ENCODE results near the gene EPB41L5. TPM values are rescaled to one million over a fixed set of nuclear protein-coding genes. Genes with fewer than 3 reads are reported as not detected.
A peak's percentile ranks its signal among the peaks of the same experiment; 100 is the strongest.

Gene EPB41L5
- total RNA-seq, 2 donors from 2014 or later, result 44.9 to 51.0 TPM

DNA sequence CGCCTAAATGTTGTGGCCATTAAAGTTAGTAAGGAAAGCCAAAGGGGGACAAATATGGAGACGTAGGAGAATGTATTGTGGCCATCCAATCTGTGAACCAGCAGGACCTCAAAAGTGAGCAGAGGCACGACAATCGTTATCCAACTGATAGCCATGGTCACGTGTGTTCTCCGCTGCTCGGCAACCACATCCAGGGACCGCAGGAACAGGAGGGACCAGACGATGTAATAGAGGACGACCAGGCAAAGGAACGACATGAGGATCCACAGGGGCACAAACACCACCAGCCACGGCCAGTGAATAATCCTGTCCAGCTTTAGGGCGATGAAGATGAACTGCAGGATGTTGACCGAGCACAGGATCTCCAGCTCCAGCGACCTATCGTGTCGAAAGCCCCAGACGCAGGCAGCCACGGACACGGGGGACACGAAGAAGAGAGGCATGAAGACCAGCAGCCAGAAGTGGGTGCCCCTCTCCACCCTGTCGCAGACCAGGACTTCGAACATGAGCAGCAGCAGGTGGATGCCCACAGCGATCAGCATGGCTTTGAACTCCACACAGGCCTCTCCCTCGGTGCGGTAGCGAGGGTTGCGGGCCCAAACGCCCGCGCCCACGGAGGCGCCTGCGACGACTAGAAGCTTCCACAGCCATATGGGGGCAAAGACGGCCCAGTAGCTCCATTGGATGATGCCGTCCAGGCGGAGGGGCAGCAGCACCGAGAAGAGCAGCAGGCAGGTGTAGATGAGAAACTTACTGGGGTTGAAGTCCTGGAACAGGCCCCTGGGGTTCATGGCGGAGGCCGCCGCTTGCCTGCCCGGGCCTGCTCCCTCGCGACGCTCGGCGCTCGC is 209.5 kb downstream of the EPB41L5 start:
- Mint-ChIP-seq H3K27ac (peak overlapping the region; percentile 52), H3K27me3 (ENCODE audit: insufficient read depth) (peaks cover 32% of the 10 kb centered on the region), H3K36me3 (ENCODE audit: low read depth) (peaks cover 25% of the 10 kb centered on the region), H3K4me3 (peak overlapping the region; percentile 67), H3K9me3 (peaks cover 6% of the 10 kb centered on the region), H3K4me1 (peaks cover 30% of the 10 kb centered on the region)
- H3K9me3 ChIP-seq (ENCODE audit: control insufficient read depth, low read length), result peaks cover 7% of the 10 kb centered on the region
- peaks cover 6% of the 10 kb centered on the region for H3K4me1 ChIP-seq (ENCODE audit: control insufficient read depth, insufficient read depth, low read length)
- H3K27me3 ChIP-seq (ENCODE audit: control insufficient read depth, insufficient read depth, low read length, poor library complexity, severe bottlenecking), result peaks cover 17% of the 10 kb centered on the region
- no peak overlapping the region for H3K27ac ChIP-seq (ENCODE audit: low read depth, low read length)
- H3K4me3 ChIP-seq (ENCODE audit: low read length), result peak overlapping the region; percentile 76
- no peak for DNase-seq
- peaks cover 13% of the 10 kb centered on the region for H3K36me3 ChIP-seq (ENCODE audit: control insufficient read depth, insufficient read depth, low read length)
- no peak overlapping the region for H3K9ac ChIP-seq (ENCODE audit: extremely low read depth, low read length, poor library complexity, severe bottlenecking)
- 84 to 98% methylated on average over 35 to 49 of the region's 49 CpGs for WGBS, 2 experiments (ENCODE audit: insufficient coverage in 1 of 2, insufficient read length in 1 of 2)
- TF ChIP-seq CTCF (conservative IDR thresholded peaks at IDR 0.05), result no peak

DNA sequence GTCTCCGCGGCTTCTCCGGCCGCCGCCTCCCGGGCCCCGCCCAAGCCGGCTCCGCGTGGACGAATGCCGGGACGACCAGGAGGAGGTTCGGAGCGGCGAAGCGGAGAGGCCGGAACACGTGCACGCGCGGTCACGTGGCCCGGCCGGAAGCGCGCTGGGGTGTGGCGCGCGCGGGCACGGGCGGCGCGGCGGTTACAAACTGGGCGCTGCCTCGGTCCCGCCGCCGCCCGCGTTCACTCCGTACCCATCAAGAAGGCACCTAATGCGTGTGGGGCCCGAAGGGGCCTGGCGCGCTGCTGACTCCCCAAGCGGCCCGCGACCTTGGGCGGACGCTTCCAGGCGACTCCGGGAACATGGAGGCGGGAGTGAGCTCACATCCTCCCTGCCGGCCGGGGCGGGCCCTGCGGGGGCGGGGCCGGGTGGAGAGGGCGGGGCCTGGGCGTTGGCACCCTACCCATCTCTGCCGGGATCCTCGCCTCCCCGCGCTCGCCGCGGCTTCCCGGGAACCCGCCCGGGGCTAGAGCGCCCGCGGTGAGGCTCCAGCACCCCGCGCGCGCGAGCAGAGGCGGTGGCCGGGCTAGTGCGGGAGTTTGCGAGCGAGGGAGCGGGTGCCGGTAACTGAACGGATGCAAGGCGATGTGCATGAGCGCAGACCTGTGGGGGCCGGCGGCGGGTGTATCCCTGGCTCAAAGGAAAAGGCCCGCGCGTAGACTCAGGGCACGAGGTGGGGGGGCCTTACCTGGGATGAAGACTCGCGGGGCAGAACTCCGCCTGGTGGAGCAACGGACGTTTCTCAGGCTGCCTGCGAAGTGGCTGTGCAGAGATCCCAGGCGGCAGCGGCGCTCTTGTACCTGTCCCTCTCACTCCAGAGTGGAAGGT is 210.4 kb downstream of the EPB41L5 start, which contains the start of gene TMEM185B:
TMEM185B (minus strand) TSS at position 367 of the 879 bp plus-strand sequence. CDS start 424 bp downstream, outside the sequence.
- peak; percentile 70 for TF ChIP-seq CTCF (conservative IDR thresholded peaks at IDR 0.05)
- Histone ChIP-seq H3K4me1 (ENCODE audit: control insufficient read depth, insufficient read depth, low read length) (peaks cover 11% of the 10 kb centered on the region), H3K4me3 (ENCODE audit: low read length) (peak within 1 kb of the TSS; percentile 76), H3K9me3 (ENCODE audit: control insufficient read depth, low read length) (peaks cover 7% of the 10 kb centered on the region), H3K27ac (ENCODE audit: low read depth, low read length) (no peak within 1 kb of the TSS), H3K9ac (ENCODE audit: extremely low read depth, low read length, poor library complexity, severe bottlenecking) (peak within 1 kb of the TSS; percentile 47), H3K36me3 (ENCODE audit: control insufficient read depth, insufficient read depth, low read length) (peaks cover 13% of the 10 kb centered on the region), H3K27me3 (ENCODE audit: control insufficient read depth, insufficient read depth, low read length, poor library complexity, severe bottlenecking) (peaks cover 17% of the 10 kb centered on the region)
- Mint-ChIP-seq H3K4me1 (peaks cover 36% of the 10 kb centered on the region), H3K36me3 (ENCODE audit: low read depth) (peaks cover 25% of the 10 kb centered on the region), H3K9me3 (peaks cover 6% of the 10 kb centered on the region), H3K4me3 (peak within 1 kb of the TSS; percentile 67), H3K27ac (peak within 1 kb of the TSS; percentile 52), H3K27me3 (ENCODE audit: insufficient read depth) (peaks cover 32% of the 10 kb centered on the region)
- WGBS, 2 experiments (ENCODE audit: insufficient coverage in 1 of 2, insufficient read length in 1 of 2), result 5 to 8% methylated on average over 13 to 108 of the region's 108 CpGs
- DNase-seq, result peak; percentile 95

DNA sequence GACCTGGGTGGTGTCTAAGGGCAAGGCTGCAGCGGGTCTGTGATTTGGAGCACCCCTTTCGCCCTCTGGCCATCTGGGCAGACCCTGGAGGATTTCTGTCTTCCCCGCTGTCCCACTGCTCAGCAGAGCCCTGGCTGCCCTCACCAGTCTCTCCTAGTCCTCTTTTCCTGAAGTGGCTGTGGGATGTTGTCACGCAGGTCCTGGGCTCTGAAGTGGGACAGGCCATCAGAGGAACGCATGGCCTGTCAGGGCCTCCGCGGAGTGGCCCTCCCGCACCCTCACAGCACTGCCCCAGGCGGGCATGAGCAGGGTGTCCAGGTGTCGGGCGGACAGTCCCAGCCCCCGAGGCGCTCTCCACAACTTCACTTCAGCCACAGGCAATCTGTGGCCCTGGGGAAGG is 211.4 kb downstream of the EPB41L5 start:
- H3K27ac Mint-ChIP-seq, result no peak overlapping the region
- Histone ChIP-seq H3K9ac (ENCODE audit: extremely low read depth, low read length, poor library complexity, severe bottlenecking) (no peak overlapping the region), H3K4me1 (ENCODE audit: control insufficient read depth, insufficient read depth, low read length) (peaks cover 11% of the 10 kb centered on the region), H3K27ac (ENCODE audit: low read depth, low read length) (no peak overlapping the region), H3K36me3 (ENCODE audit: control insufficient read depth, insufficient read depth, low read length) (peaks cover 13% of the 10 kb centered on the region), H3K9me3 (ENCODE audit: control insufficient read depth, low read length) (peaks cover 7% of the 10 kb centered on the region), H3K27me3 (ENCODE audit: control insufficient read depth, insufficient read depth, low read length, poor library complexity, severe bottlenecking) (peaks cover 17% of the 10 kb centered on the region), H3K4me3 (ENCODE audit: low read length) (peak overlapping the region; percentile 76)
- WGBS, 2 experiments (ENCODE audit: insufficient coverage in 1 of 2, insufficient read length in 1 of 2), result 94 to 97% methylated on average over 11 to 13 of the region's 13 CpGs
- peaks cover 39% of the 10 kb centered on the region for H3K4me1 Mint-ChIP-seq
- TF ChIP-seq CTCF (conservative IDR thresholded peaks at IDR 0.05), result no peak
- H3K36me3 Mint-ChIP-seq (ENCODE audit: low read depth), result peaks cover 25% of the 10 kb centered on the region
- peaks cover 32% of the 10 kb centered on the region for H3K27me3 Mint-ChIP-seq (ENCODE audit: insufficient read depth)
- DNase-seq, result peak; percentile 47
- peak overlapping the region; percentile 67 for H3K4me3 Mint-ChIP-seq
- peaks cover 6% of the 10 kb centered on the region for H3K9me3 Mint-ChIP-seq

Data from endodermal cell (in vitro differentiated cells).